T-cell (primary cell): ENCODE data around the gene MORN1. TPM values are rescaled to one million over a fixed set of nuclear protein-coding genes. Genes with fewer than 3 reads are reported as not detected.

Experiments used
- ATAC-seq, 4 experiments: fragments of 200-7000 bp in 3 of 4; fragments of 150-1000 bp in 1 of 4; cut with Tn5 transposase; replicated peaks in 1 of 4; 1 replicate in 3 of 4; 2 replicates in 1 of 4; pipeline ENCODE4 v1.10.0; 2021; ENCODE audit warnings: moderate library complexity in 3 of 4, mild to moderate bottlenecking in 2 of 4, moderate number of reproducible peaks in 1 of 4
- CTCF ChIA-PET, 2 donors: fragments of 300-600 bp; sonication (Branson Sonifier 250); formaldehyde crosslinking; loops; one replicate each; lab custom pipeline; 2022; ENCODE audit warnings: antibody characterized with exemption in 2 of 2; lab: Charles Lee
- POLR2A ChIA-PET, 2 donors: fragments of 300-600 bp; sonication (Branson Sonifier 250); formaldehyde crosslinking; loops; one replicate each; lab custom pipeline; 2022; ENCODE audit warnings: antibody characterized with exemption in 2 of 2; lab: Charles Lee
- DNase-seq, 35 experiments: peaks; one replicate each; pipeline versions ENCODE4 v3.0.0 to v3.0.0-alpha.2; 2013 to 2023
- H3K27ac ChIP-seq: one replicate; pipeline ENCODE4 v1.5.1; 2013; ENCODE audit warnings: low read length
- H3K27me3 ChIP-seq, 2 experiments: replicated peaks in 1 of 2; 1 replicate in 1 of 2; 2 replicates in 1 of 2; pipeline versions ENCODE4 v1.6.1 to v1.7.0; 2013; ENCODE audit warnings: low read length in 1 of 2, mixed read lengths in 1 of 2; ENCODE audit not compliant: control insufficient read depth in 2 of 2, insufficient read depth in 2 of 2; ENCODE audit errors: extremely low read depth in 1 of 2
- H3K36me3 ChIP-seq, 2 donors: 1 replicate in 1 of 2; 2 replicates in 1 of 2; pipeline versions ENCODE4 v1.6.1 to v1.7.0; 2013; ENCODE audit warnings: low read length in 1 of 2; ENCODE audit not compliant: control insufficient read depth in 2 of 2, insufficient read depth in 1 of 2; ENCODE audit errors: extremely low read depth in 1 of 2
- H3K4me1 ChIP-seq, 2 experiments: 1 replicate in 1 of 2; 2 replicates in 1 of 2; pipeline versions ENCODE4 v1.6.1 to v1.7.0; 2013; ENCODE audit warnings: low read length in 2 of 2, mixed read lengths in 1 of 2; ENCODE audit not compliant: insufficient read depth in 2 of 2, control insufficient read depth in 1 of 2; ENCODE audit errors: extremely low read depth in 1 of 2
- H3K4me3 ChIP-seq, 2 donors: 1 replicate in 1 of 2; 2 replicates in 1 of 2; pipeline versions ENCODE4 v1.5.1 to v1.7.0; 2013; ENCODE audit warnings: mild to moderate bottlenecking in 2 of 2, low read length in 1 of 2, moderate library complexity in 1 of 2; ENCODE audit not compliant: control insufficient read depth in 1 of 2; ENCODE audit errors: extremely low read depth in 1 of 2
- H3K9me3 ChIP-seq: 2 replicates; pipeline ENCODE4 v1.7.0; 2013
- H3K27ac Mint-ChIP-seq, 2 donors: one replicate each; pipeline ENCODE4 v1.8.0; 2020 to 2021; ENCODE audit warnings: mild to moderate bottlenecking in 2 of 2, mixed read lengths in 2 of 2
- H3K27me3 Mint-ChIP-seq, 2 donors: one replicate each; pipeline ENCODE4 v1.8.0; 2021 to 2022; ENCODE audit warnings: mixed read lengths in 2 of 2
- H3K36me3 Mint-ChIP-seq: one replicate; pipeline ENCODE4 v1.8.0; 2021; ENCODE audit warnings: mixed read lengths
- H3K4me1 Mint-ChIP-seq, 3 donors: one replicate each; pipeline ENCODE4 v1.8.0; 2020 to 2022; ENCODE audit warnings: mixed read lengths in 3 of 3, mild to moderate bottlenecking in 1 of 3
- H3K4me3 Mint-ChIP-seq, 3 donors: one replicate each; pipeline ENCODE4 v1.8.0; 2020 to 2022; ENCODE audit warnings: mild to moderate bottlenecking in 3 of 3, mixed read lengths in 3 of 3, moderate library complexity in 3 of 3
- H3K9me3 Mint-ChIP-seq, 3 donors: one replicate each; pipeline ENCODE4 v1.8.0; 2020 to 2022; ENCODE audit warnings: mixed read lengths in 3 of 3
- WGBS: methylation state at CpG from one replicate; pipeline ENCODE4 v1.1.5; 2013; ENCODE audit warnings: missing lambda C conversion rate; ENCODE audit not compliant: insufficient coverage; 5-methylcytosine and 5-hydroxymethylcytosine counted together
- total RNA-seq, 35 experiments: library from RNA in 6 of 35; stranded (reverse) in 6 of 35; fragments of 120-200 nt in 1 of 35; gene quantifications; one replicate each; pipeline versions ENCODE4 v1.2.1 to v1.2.4 and lab custom pipeline; 2013 to 2026

The MORN1 gene
- total RNA-seq, 5 donors from 2014 or later (not counting 1 experiment from before 2014, with no cell fraction given), result 8.2 to 17.5 (median 13.2) TPM

- DNase-seq (no peak), ATAC-seq (no peak)
- Mint-ChIP-seq H3K36me3 (no peaks in the 10 kb centered on the region), H3K4me1 (no peaks in the 10 kb centered on the region), H3K9me3 (no peaks in the 10 kb centered on the region), H3K4me3 (no peak overlapping the region), H3K27ac (no peak overlapping the region), H3K27me3 (peaks cover 0 to 3% of the 10 kb centered on the region in 2 donors)
- Histone ChIP-seq H3K27ac (no peak overlapping the region), H3K4me3 (no peak overlapping the region), H3K9me3 (no peaks in the 10 kb centered on the region), H3K4me1 (no peaks in the 10 kb centered on the region), H3K27me3 (peaks cover 0 to 37% of the 10 kb centered on the region in 2 experiments), H3K36me3 (no peaks in the 10 kb centered on the region)
- 100% methylated on average over 4 of the region's 10 CpGs for WGBS
- ChIA-PET CTCF (no interaction called here), POLR2A (no interaction called here)
Measured at GRCh38 chr1:2431518-2431917, 40.2 kb upstream of the MORN1 start.

GRCh38 chr1:2431103-2431502 is 39.7 kb upstream of the MORN1 start:
- 66% methylated on average over 14 of the region's 16 CpGs for WGBS
- peaks cover 0 to 37% of the 10 kb centered on the region in 2 experiments for H3K27me3 ChIP-seq
- H3K9me3 Mint-ChIP-seq, result no peaks in the 10 kb centered on the region
- H3K4me3 ChIP-seq, result no peak overlapping the region
- no peak overlapping the region for H3K27ac ChIP-seq
- ChIA-PET CTCF (no interaction called here), POLR2A (no interaction called here)
- H3K9me3 ChIP-seq, result no peaks in the 10 kb centered on the region
- no peak overlapping the region for H3K27ac Mint-ChIP-seq
- no peaks in the 10 kb centered on the region for H3K4me1 ChIP-seq
- no peaks in the 10 kb centered on the region for H3K36me3 Mint-ChIP-seq
- no peak for DNase-seq
- H3K4me3 Mint-ChIP-seq, result no peak overlapping the region
- H3K36me3 ChIP-seq, result no peaks in the 10 kb centered on the region
- no peaks in the 10 kb centered on the region for H3K4me1 Mint-ChIP-seq
- ATAC-seq, result no peak
- peaks cover 0 to 3% of the 10 kb centered on the region in 2 donors for H3K27me3 Mint-ChIP-seq

GRCh38 chr1:2430592-2430973 is 39.2 kb upstream of the MORN1 start:
- CTCF ChIA-PET, result no interaction called here
- ATAC-seq (no peak), DNase-seq (no peak)
- H3K4me1 Mint-ChIP-seq, result no peaks in the 10 kb centered on the region
- POLR2A ChIA-PET, result no interaction called here
- no peak overlapping the region for H3K4me3 Mint-ChIP-seq
- Histone ChIP-seq H3K9me3 (no peaks in the 10 kb centered on the region), H3K27ac (no peak overlapping the region), H3K4me1 (no peaks in the 10 kb centered on the region), H3K4me3 (no peak overlapping the region), H3K36me3 (no peaks in the 10 kb centered on the region), H3K27me3 (peaks cover 0 to 37% of the 10 kb centered on the region in 2 experiments)
- no peaks in the 10 kb centered on the region for H3K36me3 Mint-ChIP-seq
- H3K27ac Mint-ChIP-seq, result no peak overlapping the region
- H3K9me3 Mint-ChIP-seq, result no peaks in the 10 kb centered on the region
- 84% methylated on average over 9 of the region's 10 CpGs for WGBS
- H3K27me3 Mint-ChIP-seq, result peaks cover 0 to 3% of the 10 kb centered on the region in 2 donors

- DNase-seq, result peak in 1 of 35 experiments; percentile 21
- 70% methylated on average over 20 of the region's 20 CpGs for WGBS
- Mint-ChIP-seq H3K4me1 (no peaks in the 10 kb centered on the region), H3K27ac (no peak overlapping the region), H3K9me3 (no peaks in the 10 kb centered on the region), H3K36me3 (no peaks in the 10 kb centered on the region), H3K4me3 (no peak overlapping the region), H3K27me3 (peaks cover 0 to 3% of the 10 kb centered on the region in 2 donors)
- CTCF ChIA-PET, result no interaction called here
- Histone ChIP-seq H3K36me3 (no peaks in the 10 kb centered on the region), H3K4me3 (no peak overlapping the region), H3K9me3 (no peaks in the 10 kb centered on the region), H3K27me3 (peaks cover 0 to 37% of the 10 kb centered on the region in 2 experiments), H3K4me1 (no peaks in the 10 kb centered on the region), H3K27ac (no peak overlapping the region)
- no peak for ATAC-seq
- POLR2A ChIA-PET, result no interaction called here
Measured at GRCh38 chr1:2429780-2430591, 38.6 kb upstream of the MORN1 start.

- ChIA-PET CTCF (no interaction called here), POLR2A (no interaction called here)
- ATAC-seq, result no peak
Measured at GRCh38 chr1:2428490-2428889, 37.1 kb upstream of the MORN1 start.

GRCh38 chr1:2427976-2428375 is 36.6 kb upstream of the MORN1 start:
- POLR2A ChIA-PET, result no interaction called here
- H3K27me3 Mint-ChIP-seq, result peaks cover 0 to 3% of the 10 kb centered on the region in 2 donors
- no peaks in the 10 kb centered on the region for H3K36me3 Mint-ChIP-seq
- Histone ChIP-seq H3K27me3 (peaks cover 0 to 27% of the 10 kb centered on the region in 2 experiments), H3K36me3 (no peaks in the 10 kb centered on the region), H3K27ac (no peak overlapping the region), H3K9me3 (no peaks in the 10 kb centered on the region), H3K4me1 (no peaks in the 10 kb centered on the region), H3K4me3 (no peak overlapping the region)
- CTCF ChIA-PET, result no interaction called here
- H3K27ac Mint-ChIP-seq, result no peak overlapping the region
- ATAC-seq, result no peak
- no peaks in the 10 kb centered on the region for H3K9me3 Mint-ChIP-seq
- 86% methylated on average over 10 of the region's 10 CpGs for WGBS
- DNase-seq, result no peak
- H3K4me3 Mint-ChIP-seq, result no peak overlapping the region
- H3K4me1 Mint-ChIP-seq, result no peaks in the 10 kb centered on the region

More at GRCh38 chr1:2428490-2428889, 37.1 kb upstream of the MORN1 start:
- no peak overlapping the region for H3K4me3 Mint-ChIP-seq
- H3K27me3 Mint-ChIP-seq, result peaks cover 0 to 3% of the 10 kb centered on the region in 2 donors
- Histone ChIP-seq H3K27me3 (peaks cover 0 to 29% of the 10 kb centered on the region in 2 experiments), H3K27ac (no peak overlapping the region), H3K36me3 (no peaks in the 10 kb centered on the region), H3K4me3 (no peak overlapping the region), H3K9me3 (no peaks in the 10 kb centered on the region), H3K4me1 (no peaks in the 10 kb centered on the region)
- H3K9me3 Mint-ChIP-seq, result no peaks in the 10 kb centered on the region
- DNase-seq, result no peak
- 96% methylated on average over 26 of the region's 28 CpGs for WGBS
- H3K4me1 Mint-ChIP-seq, result no peaks in the 10 kb centered on the region
- H3K36me3 Mint-ChIP-seq, result no peaks in the 10 kb centered on the region
- H3K27ac Mint-ChIP-seq, result no peak overlapping the region
